CD8-positive, alpha-beta memory T cell (primary cell): ENCODE measurements around the gene ATF7IP. TPM values are rescaled to one million over a fixed set of nuclear protein-coding genes. Genes with fewer than 3 reads are reported as not detected.

ENCODE experiments used
- CTCF ChIA-PET: fragments of 350-600 bp; sonication (Branson Sonifier 250); formaldehyde crosslinking; loops from one replicate; lab custom pipeline; 2021; ENCODE audit warnings: antibody characterized with exemption; lab: Charles Lee
- POLR2A ChIA-PET: fragments of 350-600 bp; sonication (Branson Sonifier 250); formaldehyde crosslinking; loops from one replicate; lab custom pipeline; 2021; ENCODE audit warnings: antibody characterized with exemption; lab: Charles Lee
- DNase-seq, 5 donors: peaks; one replicate each; pipeline versions ENCODE4 v3.0.0 to v3.0.0-alpha.2; 2020 to 2022; ENCODE audit warnings: mixed read lengths in 1 of 5
- H3K27ac ChIP-seq: one replicate; pipeline ENCODE4 v1.7.0; 2013; ENCODE audit warnings: low read depth, mild to moderate bottlenecking, low read length, moderate library complexity
- H3K27me3 ChIP-seq: 2 replicates; pipeline ENCODE4 v1.7.0; 2013; ENCODE audit warnings: low read length, mild to moderate bottlenecking; ENCODE audit not compliant: insufficient read depth, poor library complexity, severe bottlenecking
- H3K36me3 ChIP-seq: 2 replicates; pipeline ENCODE4 v1.7.0; 2013; ENCODE audit warnings: mild to moderate bottlenecking, low read length, moderate library complexity; ENCODE audit not compliant: insufficient read depth
- H3K4me1 ChIP-seq: 2 replicates; pipeline ENCODE4 v1.7.0; 2013; ENCODE audit warnings: mild to moderate bottlenecking, low read length, moderate library complexity; ENCODE audit not compliant: insufficient read depth
- H3K4me3 ChIP-seq: 2 replicates; pipeline ENCODE4 v1.7.0; 2013; ENCODE audit warnings: mild to moderate bottlenecking, low read length
- H3K9me3 ChIP-seq: 2 replicates; pipeline ENCODE4 v1.7.0; 2013; ENCODE audit warnings: mild to moderate bottlenecking, low read length
- H3K27ac Mint-ChIP-seq, 8 donors: one replicate each; pipeline ENCODE4 v1.8.0; 2020 to 2021; ENCODE audit warnings: mixed read lengths in 8 of 8, mild to moderate bottlenecking in 6 of 8, inconsistent platforms in 3 of 8, moderate library complexity in 3 of 8
- H3K27me3 Mint-ChIP-seq, 2 donors: one replicate each; pipeline ENCODE4 v1.8.0; 2020 to 2021; ENCODE audit warnings: mixed read lengths in 2 of 2, mild to moderate bottlenecking in 1 of 2, moderate library complexity in 1 of 2
- H3K36me3 Mint-ChIP-seq, 3 donors: one replicate each; pipeline ENCODE4 v1.8.0; 2020 to 2021; ENCODE audit warnings: mixed read lengths in 3 of 3, inconsistent platforms in 1 of 3, mild to moderate bottlenecking in 1 of 3
- H3K4me1 Mint-ChIP-seq, 3 donors: one replicate each; pipeline ENCODE4 v1.8.0; 2020 to 2021; ENCODE audit warnings: mixed read lengths in 3 of 3, inconsistent platforms in 1 of 3, mild to moderate bottlenecking in 1 of 3
- H3K4me3 Mint-ChIP-seq, 7 donors: one replicate each; pipeline ENCODE4 v1.8.0; 2020 to 2021; ENCODE audit warnings: mixed read lengths in 7 of 7, mild to moderate bottlenecking in 6 of 7, moderate library complexity in 4 of 7, inconsistent platforms in 2 of 7
- H3K9me3 Mint-ChIP-seq, 5 donors: one replicate each; pipeline ENCODE4 v1.8.0; 2020 to 2022; ENCODE audit warnings: mixed read lengths in 5 of 5, mild to moderate bottlenecking in 3 of 5, moderate library complexity in 2 of 5, inconsistent platforms in 1 of 5
- polyA plus RNA-seq: library from polyadenylated mRNA; unstranded; fragments of 300-500 nt; fragmentation: Illumina TruSeq; gene quantifications from one replicate; pipeline ENCODE4 v1.2.3, GENCODE V29; 2021
- total RNA-seq, 2 experiments: library from RNA; stranded (reverse); gene quantifications; one replicate each; pipeline ENCODE4 v1.2.3, GENCODE V29; 2021

The ATF7IP gene
- total and polyA plus RNA-seq, 3 experiments from 2014 or later: 80.6 to 94.4 (median 84.4) TPM

DNA sequence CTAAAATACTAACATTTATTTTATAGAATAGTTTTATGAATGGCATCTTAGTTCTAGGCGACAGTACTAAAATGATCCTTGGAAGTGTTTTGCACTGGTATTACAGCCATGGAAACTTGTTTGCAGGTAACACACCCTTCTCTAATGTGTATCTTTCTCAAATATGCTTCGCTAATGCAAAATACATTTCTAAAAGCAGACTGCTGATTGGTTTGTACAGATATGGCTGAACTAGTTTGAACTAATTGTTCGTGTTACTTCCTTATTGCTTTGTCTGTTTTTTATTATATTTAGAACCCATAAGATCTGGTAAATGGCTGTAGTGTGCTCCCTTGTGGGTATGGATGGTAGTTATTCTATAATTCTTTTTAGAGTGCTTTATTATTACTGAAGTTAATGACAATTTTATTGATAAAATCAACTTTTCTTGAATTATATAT, 53.0 kb downstream of the ATF7IP start:
- H3K9me3 Mint-ChIP-seq: peaks cover 2 to 13% (median 7%) of the 10 kb centered on the region in 5 donors
- no peaks in the 10 kb centered on the region for H3K27me3 ChIP-seq
- peaks cover 14 to 36% (median 27%) of the 10 kb centered on the region in 3 donors for H3K36me3 Mint-ChIP-seq
- H3K4me3 Mint-ChIP-seq: peak overlapping the region; percentile 10 to 72 (median 69)
- peak overlapping the region in 7 of 8 donors; percentile 21 to 85 (median 74) for H3K27ac Mint-ChIP-seq
- ChIA-PET POLR2A (interaction anchor here (0.5 to 2.7 kb wide), 6 partner anchors 33 to 351 kb away, joined by 3 to 47 read pairs (median 4); partner anchors contain the start of gene ATF7IP), CTCF (interaction anchor here (0.7 to 1.5 kb wide), 11 partner anchors 16 to 180 kb away, joined by 3 to 17 read pairs (median 4); partner anchors contain the start of gene ATF7IP)
- peaks cover 5% of the 10 kb centered on the region for H3K9me3 ChIP-seq
- DNase-seq: peak in 2 of 5 donors; percentile 53 to 57
- H3K4me3 ChIP-seq: peak overlapping the region; percentile 25
- H3K4me1 Mint-ChIP-seq: peaks cover 66 to 88% (median 84%) of the 10 kb centered on the region in 3 donors
- H3K27ac ChIP-seq: no peak overlapping the region
- peaks cover 57% of the 10 kb centered on the region for H3K4me1 ChIP-seq
- peaks cover 4% of the 10 kb centered on the region for H3K36me3 ChIP-seq
- H3K27me3 Mint-ChIP-seq: no peaks in the 10 kb centered on the region

DNA sequence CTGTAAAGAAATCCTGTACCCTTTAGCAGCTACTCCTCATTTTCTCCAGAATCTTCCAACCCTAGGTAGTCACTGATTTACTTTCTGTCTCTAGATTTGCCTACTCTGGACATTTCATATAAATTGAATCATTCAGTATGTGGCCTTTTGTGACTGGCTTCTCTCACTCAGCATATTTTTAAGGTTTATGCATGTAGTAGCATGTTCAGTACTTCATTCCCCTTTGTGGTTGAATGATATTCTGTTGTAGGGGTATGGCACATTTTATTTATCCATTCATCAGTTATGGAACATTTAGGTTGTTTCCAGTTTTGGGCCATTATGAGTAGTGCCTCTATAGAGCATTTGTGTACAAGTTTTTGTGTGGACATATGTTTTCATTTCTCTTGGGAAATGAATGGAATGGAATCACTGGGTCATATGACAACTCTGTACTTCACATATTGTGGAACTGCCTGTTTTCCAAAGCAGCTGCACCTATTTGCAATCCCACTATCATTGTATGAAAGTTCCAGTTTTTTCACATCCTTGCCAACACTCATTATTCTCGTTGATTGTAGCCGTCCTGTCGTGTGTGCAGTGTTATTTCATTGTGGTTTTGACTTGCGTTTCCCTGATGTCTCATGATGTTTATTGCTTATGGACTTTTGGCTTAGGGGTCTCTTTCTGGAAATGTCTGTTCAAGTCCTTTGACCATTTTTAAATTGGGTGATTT, 57.2 kb downstream of the ATF7IP start:
- CTCF ChIA-PET: interaction anchor here (1.0 to 2.4 kb wide), 4 partner anchors 32 to 185 kb away, joined by 4 to 9 read pairs (median 6); partner anchors contain the start of gene ATF7IP
- peak overlapping the region; percentile 9 to 73 (median 60) for H3K27ac Mint-ChIP-seq

DNA sequence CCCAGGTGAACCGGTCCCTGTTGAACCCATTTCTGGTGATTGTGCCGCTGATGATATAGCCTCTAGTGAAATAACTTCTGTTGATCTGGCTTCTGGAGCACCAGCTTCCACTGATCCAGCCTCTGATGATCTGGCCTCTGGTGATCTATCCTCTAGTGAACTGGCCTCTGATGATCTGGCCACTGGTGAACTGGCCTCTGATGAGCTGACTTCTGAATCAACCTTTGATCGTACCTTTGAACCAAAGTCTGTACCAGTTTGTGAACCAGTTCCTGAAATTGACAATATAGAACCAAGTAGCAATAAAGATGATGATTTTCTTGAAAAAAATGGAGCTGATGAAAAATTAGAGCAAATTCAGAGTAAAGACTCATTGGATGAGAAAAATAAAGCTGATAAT, 59.1 kb downstream of the ATF7IP start:
- no peak overlapping the region for H3K27ac ChIP-seq
- POLR2A ChIA-PET: no interaction called here
- H3K9me3 ChIP-seq: peaks cover 5% of the 10 kb centered on the region
- CTCF ChIA-PET: interaction anchor here (1.4 kb wide), 1 partner anchor 186 kb away, joined by 4 read pairs; no protein-coding TSS in a partner anchor
- DNase-seq: no peak
- H3K4me3 ChIP-seq: no peak overlapping the region
- peak overlapping the region in 6 of 8 donors; percentile 2 to 81 (median 62) for H3K27ac Mint-ChIP-seq
- no peaks in the 10 kb centered on the region for H3K27me3 ChIP-seq
- peaks cover 81 to 94% (median 92%) of the 10 kb centered on the region in 3 donors for H3K4me1 Mint-ChIP-seq
- H3K9me3 Mint-ChIP-seq: peaks cover 2 to 13% (median 7%) of the 10 kb centered on the region in 5 donors
- H3K4me3 Mint-ChIP-seq: peak overlapping the region in 3 of 7 donors; percentile 12 to 56 (median 19)
- H3K36me3 Mint-ChIP-seq: peaks cover 43 to 82% (median 52%) of the 10 kb centered on the region in 3 donors
- peaks cover 54% of the 10 kb centered on the region for H3K4me1 ChIP-seq
- H3K36me3 ChIP-seq: peaks cover 16% of the 10 kb centered on the region
- H3K27me3 Mint-ChIP-seq: no peaks in the 10 kb centered on the region

More for the DNA sequence above, 57.2 kb downstream of the ATF7IP start:
- peaks cover 69 to 88% (median 84%) of the 10 kb centered on the region in 3 donors for H3K4me1 Mint-ChIP-seq
- Histone ChIP-seq H3K9me3 (peaks cover 5% of the 10 kb centered on the region), H3K36me3 (peaks cover 16% of the 10 kb centered on the region), H3K4me3 (no peak overlapping the region), H3K4me1 (peaks cover 50% of the 10 kb centered on the region), H3K27me3 (no peaks in the 10 kb centered on the region), H3K27ac (no peak overlapping the region)
- POLR2A ChIA-PET: no interaction called here
- H3K27me3 Mint-ChIP-seq: no peaks in the 10 kb centered on the region
- H3K4me3 Mint-ChIP-seq: peak overlapping the region in 5 of 7 donors; percentile 13 to 54 (median 37)
- peaks cover 36 to 68% (median 49%) of the 10 kb centered on the region in 3 donors for H3K36me3 Mint-ChIP-seq
- no peak for DNase-seq
- H3K9me3 Mint-ChIP-seq: peaks cover 2 to 13% (median 7%) of the 10 kb centered on the region in 5 donors

DNA sequence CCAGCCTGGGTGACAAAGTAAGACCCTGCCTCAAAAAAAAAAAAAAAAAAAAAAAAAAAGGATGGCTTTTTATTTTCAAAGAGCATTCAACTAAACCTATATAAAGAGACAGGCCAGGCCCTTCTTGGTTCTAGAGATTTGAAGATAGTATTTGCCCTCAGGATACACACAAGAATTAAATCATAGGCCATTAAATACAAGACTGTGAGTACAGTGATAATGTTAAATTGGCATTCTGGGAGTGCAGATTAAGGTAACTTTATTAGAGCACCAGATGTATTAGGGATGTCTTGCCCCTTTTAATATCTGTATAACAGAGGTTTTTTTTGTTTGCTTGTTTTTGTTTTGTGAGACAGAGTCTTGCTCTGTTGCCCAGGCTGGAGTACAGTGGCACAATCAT, 61.3 kb downstream of the ATF7IP start:
- peaks cover 83 to 95% (median 94%) of the 10 kb centered on the region in 3 donors for H3K4me1 Mint-ChIP-seq
- Histone ChIP-seq H3K36me3 (peaks cover 11% of the 10 kb centered on the region), H3K4me1 (peaks cover 63% of the 10 kb centered on the region), H3K27me3 (no peaks in the 10 kb centered on the region), H3K27ac (no peak overlapping the region), H3K4me3 (no peak overlapping the region), H3K9me3 (no peaks in the 10 kb centered on the region)
- peaks cover 43 to 84% (median 55%) of the 10 kb centered on the region in 3 donors for H3K36me3 Mint-ChIP-seq
- H3K27ac Mint-ChIP-seq: peak overlapping the region in 3 of 8 donors; percentile 32 to 70 (median 53)
- H3K27me3 Mint-ChIP-seq: no peaks in the 10 kb centered on the region
- POLR2A ChIA-PET: no interaction called here
- CTCF ChIA-PET: interaction anchor here (1.0 kb wide), 1 partner anchor 189 kb away, joined by 3 read pairs; no protein-coding TSS in a partner anchor
- no peak for DNase-seq
- H3K4me3 Mint-ChIP-seq: peak overlapping the region in 3 of 7 donors; percentile 13 to 60 (median 41)
- H3K9me3 Mint-ChIP-seq: peaks cover 2 to 11% (median 6%) of the 10 kb centered on the region in 5 donors

DNA sequence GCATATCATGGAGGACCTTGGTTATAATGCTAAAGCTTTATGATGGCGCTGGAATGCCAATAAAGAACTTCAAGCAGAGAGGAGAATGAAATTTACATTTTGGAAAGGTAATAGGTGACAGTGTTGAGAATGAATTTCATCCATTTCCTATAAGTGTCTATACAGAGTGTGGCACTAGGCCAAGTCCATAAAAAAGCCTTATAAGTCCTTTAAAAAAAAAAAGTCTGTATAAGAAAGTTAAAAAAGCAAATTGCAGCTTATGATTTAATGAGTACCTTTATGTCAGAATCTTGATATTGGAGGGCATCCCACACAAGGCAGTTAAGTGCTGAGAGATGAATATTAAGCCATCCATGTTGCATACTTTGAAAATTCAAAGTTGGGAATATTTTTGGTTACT, 62.4 kb downstream of the ATF7IP start:
- DNase-seq: no peak
- peaks cover 70% of the 10 kb centered on the region for H3K4me1 ChIP-seq
- peak overlapping the region in 6 of 7 donors; percentile 13 to 70 (median 41) for H3K4me3 Mint-ChIP-seq
- CTCF ChIA-PET: interaction anchor here (1.0 kb wide), 1 partner anchor 190 kb away, joined by 3 read pairs; no protein-coding TSS in a partner anchor
- H3K27ac ChIP-seq: no peak overlapping the region
- peaks cover 44 to 82% (median 44%) of the 10 kb centered on the region in 3 donors for H3K36me3 Mint-ChIP-seq
- POLR2A ChIA-PET: no interaction called here
- H3K9me3 Mint-ChIP-seq: peaks cover 0 to 5% (median 0%) of the 10 kb centered on the region in 5 donors
- no peak overlapping the region for H3K4me3 ChIP-seq
- H3K4me1 Mint-ChIP-seq: peaks cover 83 to 96% (median 95%) of the 10 kb centered on the region in 3 donors
- peaks cover 11% of the 10 kb centered on the region for H3K36me3 ChIP-seq
- H3K9me3 ChIP-seq: no peaks in the 10 kb centered on the region
- peak overlapping the region in 7 of 8 donors; percentile 3 to 73 (median 36) for H3K27ac Mint-ChIP-seq
- no peaks in the 10 kb centered on the region for H3K27me3 ChIP-seq
- no peaks in the 10 kb centered on the region for H3K27me3 Mint-ChIP-seq

DNA sequence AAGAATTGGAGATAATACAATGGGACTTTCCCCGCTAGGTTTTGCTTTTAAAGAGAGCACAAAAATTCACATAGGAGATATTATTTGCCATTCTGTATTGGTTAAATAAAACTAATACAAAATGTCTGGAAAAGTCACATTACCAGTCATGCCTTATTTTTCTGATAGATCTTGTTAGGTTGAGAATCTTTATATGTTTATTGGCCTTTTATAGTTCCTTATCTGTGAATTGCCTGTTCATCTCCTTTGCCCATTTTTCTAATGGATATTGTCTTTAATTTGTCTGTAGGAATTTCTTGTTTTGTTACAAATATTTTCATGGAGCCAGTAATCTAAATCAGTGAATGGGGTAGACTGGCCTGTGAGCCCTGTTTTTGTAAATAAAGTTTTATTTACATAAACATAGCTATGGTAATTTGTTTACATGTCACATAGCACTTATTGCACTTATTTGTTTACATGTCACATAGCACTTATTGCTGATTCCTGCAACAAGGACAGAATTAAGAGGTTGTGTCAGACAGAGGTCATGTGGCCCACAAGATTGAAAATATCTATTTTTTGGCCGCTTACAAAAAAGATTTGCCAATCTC, 65.0 kb downstream of the ATF7IP start:
- Mint-ChIP-seq H3K4me3 (peak overlapping the region in 5 of 7 donors; percentile 16 to 38 (median 34)), H3K27me3 (no peaks in the 10 kb centered on the region), H3K9me3 (peaks cover 0 to 5% (median 0%) of the 10 kb centered on the region in 5 donors), H3K4me1 (peaks cover 67 to 94% (median 85%) of the 10 kb centered on the region in 3 donors), H3K27ac (peak overlapping the region in 4 of 8 donors; percentile 3 to 57 (median 32)), H3K36me3 (peaks cover 18 to 72% (median 33%) of the 10 kb centered on the region in 3 donors)
- CTCF ChIA-PET: no interaction called here
- H3K9me3 ChIP-seq: no peaks in the 10 kb centered on the region
- peaks cover 4% of the 10 kb centered on the region for H3K36me3 ChIP-seq
- H3K4me3 ChIP-seq: no peak overlapping the region
- peaks cover 54% of the 10 kb centered on the region for H3K4me1 ChIP-seq
- no peak overlapping the region for H3K27ac ChIP-seq
- POLR2A ChIA-PET: interaction anchor here (0.7 kb wide), 1 partner anchor 50 kb away, joined by 3 read pairs; no protein-coding TSS in a partner anchor
- DNase-seq: no peak
- no peaks in the 10 kb centered on the region for H3K27me3 ChIP-seq

DNA sequence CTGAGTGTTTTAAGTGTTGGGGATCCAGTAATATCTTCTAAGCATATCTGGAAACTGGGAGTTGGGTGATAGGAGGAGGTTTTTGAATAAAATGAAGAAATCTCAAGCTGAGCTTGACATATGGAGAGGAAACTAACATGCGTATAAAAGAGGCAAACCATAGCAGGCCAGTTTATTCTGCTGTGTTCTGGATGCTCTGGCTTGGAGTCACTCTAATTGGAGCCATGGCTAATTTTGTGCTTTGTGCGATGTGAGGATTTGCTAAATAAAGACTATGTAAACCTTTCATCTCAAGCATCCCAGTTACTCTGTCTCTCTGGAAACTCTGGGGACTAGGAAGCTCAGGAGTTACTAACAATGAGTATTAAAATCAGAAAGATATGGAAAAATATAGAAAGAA, 66.5 kb downstream of the ATF7IP start:
- Histone ChIP-seq H3K36me3 (peaks cover 15% of the 10 kb centered on the region), H3K27ac (no peak overlapping the region), H3K27me3 (no peaks in the 10 kb centered on the region), H3K9me3 (no peaks in the 10 kb centered on the region), H3K4me1 (peaks cover 47% of the 10 kb centered on the region), H3K4me3 (no peak overlapping the region)
- peaks cover 23 to 74% (median 34%) of the 10 kb centered on the region in 3 donors for H3K36me3 Mint-ChIP-seq
- H3K27me3 Mint-ChIP-seq: no peaks in the 10 kb centered on the region
- H3K4me3 Mint-ChIP-seq: peak overlapping the region in 6 of 7 donors; percentile 9 to 35 (median 22)
- no peak for DNase-seq
- H3K27ac Mint-ChIP-seq: peak overlapping the region in 5 of 8 donors; percentile 23 to 78 (median 70)
- peaks cover 57 to 93% (median 72%) of the 10 kb centered on the region in 3 donors for H3K4me1 Mint-ChIP-seq
- H3K9me3 Mint-ChIP-seq: peaks cover 0 to 5% (median 0%) of the 10 kb centered on the region in 5 donors
- POLR2A ChIA-PET: no interaction called here
- CTCF ChIA-PET: no interaction called here
